Hippocampal formation (tissue), 2 donors: ENCODE data around the gene BCAS4.
A peak's percentile ranks its signal among the peaks of the same experiment; 100 is the strongest.

ENCODE experiments used
- DNase-seq, 2 donors: peaks; one replicate each; lab custom pipeline; 2025; lab: John Stamatoyannopoulos, UW

The BCAS4 gene

GRCh38 chr20:50821994-50822393 is 27.1 kb downstream of the BCAS4 start:
- DNase-seq: no peak

DNA sequence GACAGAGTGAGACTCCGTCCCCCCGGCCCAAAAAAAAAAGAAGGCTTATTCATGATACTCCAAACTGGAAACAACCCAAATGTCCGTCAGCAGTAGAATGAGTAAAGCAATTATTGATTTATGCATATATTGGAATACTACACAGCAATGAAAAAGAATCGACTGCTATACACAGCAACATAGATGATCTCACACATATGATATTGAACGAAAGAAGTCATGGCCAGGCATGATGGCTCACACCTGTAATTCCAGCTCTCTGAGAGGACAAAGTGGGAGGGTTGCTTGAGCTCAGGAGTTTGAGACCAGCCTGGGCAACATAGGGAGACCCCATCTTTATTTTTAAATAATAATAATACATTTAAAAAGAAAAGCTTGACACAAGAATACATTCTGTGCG is 28.5 kb downstream of the BCAS4 start:
- no peak for DNase-seq

- no peak for DNase-seq
Measured at GRCh38 chr20:50824137-50824536, 29.3 kb downstream of the BCAS4 start.

DNA sequence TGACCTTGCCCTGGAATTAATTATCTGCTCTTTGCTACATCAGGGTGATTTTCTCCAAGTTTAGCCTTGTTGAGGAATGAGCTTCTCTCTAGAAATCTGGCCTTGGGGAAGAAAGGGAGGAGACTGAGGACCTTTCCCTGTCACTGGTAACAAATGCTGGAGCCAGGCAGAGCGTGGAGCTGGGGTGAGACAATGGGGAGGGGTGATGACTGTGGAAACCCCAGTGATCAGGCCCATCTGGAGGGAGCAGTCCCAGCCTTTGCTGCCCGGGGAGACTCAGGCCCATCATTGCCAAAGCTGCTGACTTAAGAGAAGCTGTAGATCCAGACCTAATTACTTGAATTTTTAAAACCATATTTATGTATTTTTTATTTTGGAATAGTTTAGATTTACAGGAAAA is 31.3 kb downstream of the BCAS4 start:
- DNase-seq: no peak

DNA sequence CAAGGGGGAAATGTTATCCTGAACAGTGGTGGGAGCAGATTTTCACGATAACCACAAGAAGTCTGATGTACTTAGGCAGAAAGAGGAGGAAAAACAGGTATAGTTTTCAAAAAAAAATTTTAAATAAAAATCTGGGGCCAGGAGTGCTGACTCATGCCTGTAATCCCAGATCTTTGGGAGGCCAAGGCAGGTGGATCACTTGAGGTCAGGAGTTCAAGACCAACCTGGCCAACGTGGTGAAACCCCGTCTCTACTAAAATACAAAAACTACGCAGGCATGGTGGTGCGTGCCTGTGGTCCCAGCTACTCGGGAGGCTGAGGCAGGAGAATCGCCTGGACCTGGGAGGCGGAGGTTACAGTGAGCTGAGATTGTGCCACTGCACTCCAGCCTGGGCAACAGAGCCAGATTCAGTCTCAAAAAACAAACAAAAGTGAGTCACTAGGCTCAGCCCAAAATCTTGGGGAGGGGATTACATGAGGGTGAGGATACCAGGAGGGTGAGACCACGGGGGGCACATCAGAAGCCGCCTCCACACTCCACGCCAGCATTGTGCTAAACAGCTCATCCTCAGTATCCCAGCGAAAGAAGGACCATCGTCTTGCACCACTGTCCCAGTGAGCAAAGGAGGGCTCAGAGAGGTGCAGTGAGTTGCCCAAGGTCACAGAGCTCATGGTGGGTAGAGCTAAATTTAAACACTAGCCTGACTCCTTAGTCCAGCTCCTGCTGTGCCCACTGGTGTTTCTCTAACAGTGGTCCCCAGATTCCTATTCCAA is 33.7 kb downstream of the BCAS4 start:
- DNase-seq: no peak

DNA sequence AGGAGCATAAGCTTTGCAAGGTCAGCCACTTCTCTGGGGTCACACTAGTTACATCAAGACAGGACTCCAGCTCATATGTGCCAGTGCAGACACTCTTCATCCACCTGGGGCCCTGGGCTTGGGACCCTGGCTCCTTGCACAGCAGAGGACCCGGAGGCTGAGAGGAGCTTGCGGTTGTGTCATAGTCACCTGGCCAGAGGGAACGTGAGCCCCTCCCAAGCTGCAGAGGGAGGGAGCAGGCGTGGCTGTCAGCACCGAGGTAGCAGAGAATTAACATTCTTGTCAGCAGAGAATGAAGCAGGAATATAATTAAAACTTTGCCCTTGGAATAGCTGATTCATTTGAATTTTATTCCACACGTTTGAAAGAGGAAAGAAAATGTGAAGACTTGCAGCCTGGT is 36.8 kb downstream of the BCAS4 start:
- no peak for DNase-seq

GRCh38 chr20:50834599-50835005 is 39.7 kb downstream of the BCAS4 start:
- no peak for DNase-seq

DNA sequence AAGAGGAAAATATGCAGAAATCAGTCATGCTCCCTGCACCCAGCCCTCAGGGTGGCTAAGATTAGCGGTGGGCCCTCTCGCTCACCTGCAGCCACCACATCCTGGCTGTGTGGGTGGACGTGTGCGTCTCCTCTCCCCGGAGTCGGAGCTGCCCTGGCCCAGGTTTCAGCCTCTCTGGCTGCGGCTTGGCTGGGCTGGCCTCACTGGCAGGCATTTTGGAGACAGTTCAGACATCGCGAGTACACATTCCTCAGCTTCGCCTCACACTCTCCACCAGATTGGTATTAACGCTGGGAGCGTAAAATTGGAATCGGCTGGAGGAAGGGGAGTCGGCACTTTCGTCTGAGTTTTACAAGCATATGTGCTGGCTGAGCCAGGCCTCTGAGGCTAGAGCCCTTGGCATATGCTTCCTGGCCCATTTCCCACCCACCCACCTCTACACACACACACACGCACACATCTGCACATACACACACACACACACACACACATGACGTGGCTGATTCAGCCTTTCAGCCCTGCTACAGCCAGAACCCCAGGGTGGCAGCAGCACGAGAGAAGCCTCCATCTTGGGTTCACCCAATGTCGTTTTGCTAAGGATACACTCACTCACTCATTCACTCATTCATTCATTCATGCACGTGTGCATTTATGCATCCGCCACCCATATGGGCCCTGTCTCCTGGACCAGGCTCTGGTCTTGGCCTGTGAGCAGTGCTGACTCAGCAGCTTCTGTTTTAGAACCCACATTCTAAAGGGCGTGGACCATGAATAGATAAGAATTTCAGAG is 42.9 kb downstream of the BCAS4 start:
- no peak for DNase-seq

- DNase-seq: no peak
Measured at GRCh38 chr20:50838322-50838625, 43.4 kb downstream of the BCAS4 start.

DNA sequence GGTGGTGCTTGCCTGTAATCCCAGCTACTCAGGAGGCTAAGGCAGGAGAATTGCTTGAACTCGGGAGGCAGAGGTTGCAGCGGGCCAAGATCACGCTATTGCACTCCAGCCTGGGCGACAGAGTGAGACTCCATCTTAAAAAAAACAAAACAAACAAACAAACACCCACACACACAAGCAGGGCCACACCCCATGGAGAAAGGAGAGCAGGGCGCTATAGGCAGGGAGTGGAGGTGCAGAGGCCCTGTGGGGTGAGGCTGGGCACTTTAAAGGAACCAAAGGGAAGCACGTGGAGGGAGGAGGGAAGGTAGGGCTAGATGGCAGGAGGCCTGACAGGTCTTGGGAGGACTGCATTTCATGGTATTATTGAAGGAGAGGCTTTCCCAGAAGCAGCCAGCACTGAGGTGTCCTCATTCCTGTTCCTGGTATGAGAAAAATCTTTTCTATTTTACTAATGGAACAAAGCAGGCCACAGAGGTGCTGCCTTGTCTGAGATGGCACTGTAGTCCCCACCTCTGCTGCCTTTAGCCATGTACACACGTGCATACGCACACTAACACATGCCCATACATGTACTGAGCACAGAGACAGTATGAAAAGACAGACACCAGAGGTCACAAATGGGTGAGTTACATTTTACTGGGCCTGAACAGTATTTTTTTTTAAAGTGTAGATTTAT is 44.0 kb downstream of the BCAS4 start:
- no peak for DNase-seq

DNA sequence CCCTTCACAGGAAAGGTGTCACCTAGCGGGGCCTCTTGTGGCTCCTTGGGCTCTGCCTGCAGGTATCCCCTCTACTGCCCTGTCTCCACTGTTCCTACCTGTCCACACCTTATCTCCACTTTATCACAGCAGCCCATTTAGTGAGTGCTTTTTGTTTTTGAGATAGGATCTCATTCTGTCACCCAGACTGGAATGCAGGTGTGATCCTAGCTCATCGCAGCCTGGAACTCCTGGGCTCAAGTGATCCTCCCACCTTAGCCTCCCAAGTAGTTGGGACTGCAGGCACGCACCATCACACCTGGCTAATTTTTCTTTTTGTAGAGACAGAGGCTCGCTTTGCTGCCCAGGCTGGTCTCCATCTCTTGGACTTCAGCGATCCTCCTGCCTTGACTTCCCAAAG is 48.0 kb downstream of the BCAS4 start:
- no peak for DNase-seq

GRCh38 chr20:50843331-50844276 is 48.7 kb downstream of the BCAS4 start:
- DNase-seq: no peak

DNA sequence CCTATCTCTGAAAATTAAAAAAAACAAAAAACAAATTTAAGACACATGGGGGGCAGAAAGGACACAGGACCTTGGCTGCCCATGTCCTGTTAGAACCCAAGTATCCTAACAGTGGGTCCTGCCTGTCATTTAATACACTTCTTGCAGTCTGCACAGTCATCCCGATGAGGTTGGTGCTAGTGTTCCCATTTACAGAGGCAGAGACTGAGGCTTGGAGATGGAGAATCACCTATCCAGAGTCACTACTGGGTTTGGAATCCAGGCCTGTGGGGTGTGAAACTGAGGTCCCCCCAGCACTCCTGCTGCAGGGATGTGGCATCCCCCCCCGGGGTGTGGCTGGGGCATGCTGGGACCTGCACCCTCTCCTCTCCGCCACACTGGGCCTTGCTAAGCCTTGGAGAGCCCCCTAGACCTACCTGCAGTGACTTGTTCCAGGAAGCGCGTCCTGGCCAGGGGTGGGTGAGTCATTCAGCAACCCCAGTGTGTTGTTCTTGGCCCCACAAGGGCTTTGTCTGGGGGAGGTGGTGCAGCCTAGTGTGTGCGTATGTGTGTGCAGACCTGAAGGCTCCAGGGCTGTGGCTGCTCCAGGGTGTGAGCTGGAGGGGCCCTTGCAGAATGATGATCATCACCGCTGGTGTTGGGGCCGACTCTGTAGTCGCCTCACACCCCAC is 49.7 kb downstream of the BCAS4 start:
- no peak for DNase-seq

GRCh38 chr20:50845566-50846215 is 50.8 kb downstream of the BCAS4 start:
- no peak for DNase-seq

DNA sequence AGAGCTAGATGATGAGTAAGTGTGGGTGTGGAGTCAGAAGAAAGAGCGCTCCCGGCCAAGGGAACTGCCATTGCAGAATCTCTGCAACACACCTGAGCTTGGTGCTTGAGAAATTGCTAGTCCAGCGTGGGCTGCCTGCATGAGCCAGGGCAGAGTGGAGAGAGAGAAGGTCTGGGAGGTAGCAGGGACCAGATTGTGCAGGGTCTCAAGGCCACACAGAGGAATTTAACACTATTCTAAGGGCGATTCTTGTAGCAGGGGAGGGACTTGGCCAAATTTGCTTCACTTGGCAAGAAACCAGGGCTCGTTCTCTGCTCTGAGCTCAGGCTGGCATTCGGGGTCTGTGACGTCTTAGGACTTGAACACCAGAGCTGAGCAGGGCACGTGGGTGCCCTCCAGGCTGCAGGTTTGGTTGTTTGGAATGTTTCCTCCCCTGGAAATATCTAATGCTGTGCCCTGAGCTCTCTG is 53.5 kb downstream of the BCAS4 start:
- DNase-seq: peak; percentile 15 to 20

DNA sequence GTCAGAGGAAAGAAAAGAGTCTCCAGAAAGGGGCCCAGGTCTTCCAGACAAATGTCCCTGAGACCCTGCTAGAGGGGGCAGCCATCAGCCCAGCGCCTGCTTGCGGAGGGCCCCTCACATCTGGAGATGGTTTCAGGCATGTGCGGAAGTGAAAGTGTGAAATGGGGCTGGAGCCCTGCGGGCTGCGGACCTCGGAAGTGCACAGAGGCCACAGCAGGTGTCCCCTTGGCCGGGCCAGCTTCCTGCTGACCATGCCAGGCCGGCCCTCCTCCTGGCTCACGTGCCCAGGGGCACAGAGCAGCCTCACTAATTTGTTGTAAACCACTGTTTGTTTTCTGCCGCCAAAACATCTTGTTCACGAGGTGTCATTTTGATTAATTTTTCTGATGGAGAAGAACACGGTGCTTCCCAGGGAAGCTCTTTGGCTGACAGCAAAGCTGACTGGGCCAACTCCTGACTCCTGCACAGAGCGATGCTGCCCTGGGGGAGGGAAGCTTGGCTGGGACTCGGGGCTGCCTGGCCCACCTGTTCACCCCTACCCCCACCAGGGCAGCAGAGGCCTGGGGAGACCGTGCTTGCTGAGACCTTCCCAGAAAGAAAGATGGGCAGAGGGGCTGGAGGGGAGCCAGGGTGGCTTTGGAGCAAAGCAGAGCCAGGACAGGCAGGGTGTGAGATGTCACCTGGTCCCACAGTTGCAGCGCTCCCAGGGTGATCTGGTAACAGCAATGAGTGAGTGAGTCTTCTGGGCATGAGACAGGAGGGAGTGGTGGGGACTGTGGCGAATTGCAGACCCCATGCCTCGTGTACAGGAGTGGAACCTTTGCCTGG is 54.2 kb downstream of the BCAS4 start:
- no peak for DNase-seq

DNA sequence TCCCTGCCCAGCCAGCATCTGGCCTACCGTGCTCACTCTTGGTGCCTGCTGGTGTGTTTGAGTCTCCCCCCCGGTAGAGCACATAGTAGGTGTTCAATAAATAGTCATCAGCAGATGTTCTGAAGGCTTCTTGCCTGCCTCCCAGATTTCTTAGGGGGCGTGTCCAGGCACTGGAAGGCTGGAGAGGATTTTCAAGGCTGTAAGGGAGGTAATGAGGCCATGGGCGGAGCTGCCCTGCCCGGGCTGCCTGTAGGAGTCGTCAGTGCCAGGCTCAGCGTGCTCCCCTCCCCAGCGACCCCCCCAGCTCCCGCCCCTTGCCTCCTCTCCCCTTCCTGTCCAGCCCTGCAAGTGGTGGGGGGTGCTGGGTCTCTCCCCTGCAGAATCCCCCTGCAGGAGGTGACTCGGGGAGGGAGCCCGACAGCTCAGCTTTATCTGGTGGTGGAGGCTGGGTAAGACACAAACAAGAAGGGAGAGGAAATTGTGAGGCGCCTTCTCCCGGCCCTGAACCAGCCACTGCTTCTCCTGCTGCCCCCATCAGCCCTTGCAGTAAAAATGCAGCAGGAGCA is 55.9 kb downstream of the BCAS4 start:
- DNase-seq: no peak

GRCh38 chr20:50852085-50852484 is 57.2 kb downstream of the BCAS4 start:
- no peak for DNase-seq

DNA sequence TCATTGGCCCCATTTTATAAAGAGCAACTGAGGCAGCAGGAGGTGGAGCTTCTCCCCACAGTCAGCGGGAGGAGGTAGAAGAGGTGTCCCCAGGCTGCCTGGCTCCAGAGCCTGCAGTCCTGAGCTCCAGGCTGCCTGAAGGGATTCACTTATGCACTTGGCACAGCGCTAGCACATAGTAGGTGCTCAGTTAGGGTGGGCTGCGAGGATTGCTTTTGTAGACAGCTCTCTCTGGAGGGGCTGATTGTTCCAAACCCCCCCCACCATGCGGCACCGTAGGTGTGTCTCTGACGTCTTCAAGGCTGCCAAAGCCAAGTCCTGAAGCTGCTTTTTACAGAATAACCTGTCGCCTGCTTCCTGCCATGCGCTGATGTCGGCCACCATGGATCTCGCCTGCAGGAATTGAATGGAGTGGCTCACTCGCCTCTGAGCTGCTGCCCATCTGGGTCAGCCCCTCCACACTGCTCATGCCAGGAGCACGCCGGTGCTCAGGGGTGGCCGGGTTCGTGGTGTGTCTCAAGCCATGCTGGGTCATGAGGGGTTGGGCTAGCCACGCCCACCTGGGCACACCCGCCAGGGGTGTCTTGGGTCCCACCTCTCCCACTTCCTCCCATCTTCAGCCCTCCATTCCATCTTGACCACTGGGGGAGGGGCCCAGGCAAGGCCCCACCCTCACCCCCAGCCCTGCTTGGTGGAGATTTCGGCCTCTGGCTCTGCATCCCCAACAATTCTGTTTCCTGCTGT is 59.8 kb downstream of the BCAS4 start:
- DNase-seq: no peak
